GM18909 (cell line): ENCODE results near the gene SIPA1.

Experiments used
- ATAC-seq: cut with Tn5 transposase; IDR thresholded peaks from one replicate; pipeline ENCODE4 v1.9.1; 2021; ENCODE audit warnings: mild to moderate bottlenecking; ENCODE audit not compliant: unreplicated experiment, poor library complexity

Gene SIPA1

GRCh38 chr11:65607614-65608426 lies 30.1 kb upstream of the SIPA1 start:
- ATAC-seq: no peak

DNA sequence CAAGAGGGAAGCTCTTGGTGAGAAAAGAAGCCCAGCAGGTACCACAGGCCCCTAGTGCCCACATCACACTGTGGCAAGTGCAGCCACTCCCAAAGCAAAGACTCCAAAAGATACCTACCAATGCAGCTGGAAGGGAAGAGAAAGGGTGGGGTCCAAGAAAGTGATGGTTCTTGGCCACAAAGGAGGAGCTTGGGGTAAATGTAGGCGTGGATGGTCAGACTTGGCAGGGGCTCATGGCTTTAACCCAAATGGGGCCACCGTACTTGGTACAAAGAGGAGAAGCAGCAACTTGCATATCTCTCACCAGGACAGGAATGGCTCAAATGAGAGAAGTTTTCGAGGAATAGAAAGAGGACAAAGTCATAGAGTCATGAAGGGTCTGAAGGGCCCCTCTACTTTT lies 28.7 kb upstream of the SIPA1 start:
- ATAC-seq: no peak

- ATAC-seq: no peak
These were observed 28.2 kb upstream of the SIPA1 start for GRCh38 chr11:65609665-65610064.

DNA sequence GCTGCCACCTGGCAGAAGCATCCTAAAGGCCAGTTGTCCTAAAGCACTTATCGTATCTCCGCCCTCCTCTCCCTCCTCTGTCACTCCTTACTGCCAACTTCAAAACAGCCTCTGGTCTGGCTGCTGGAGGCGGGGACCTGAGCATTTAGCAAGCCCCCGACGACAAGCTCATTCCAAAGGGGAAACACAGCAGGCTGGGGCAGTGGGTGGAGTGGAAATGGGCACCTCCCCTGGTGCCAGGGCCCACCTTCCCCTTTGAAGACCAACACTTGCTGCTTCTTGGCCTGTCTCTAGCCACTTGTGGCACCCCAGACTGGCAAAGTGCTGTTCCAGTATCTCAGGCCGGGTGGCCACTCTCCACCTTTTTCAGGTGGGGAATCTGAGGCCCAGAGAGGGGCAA lies 27.5 kb upstream of the SIPA1 start:
- ATAC-seq: no peak

DNA sequence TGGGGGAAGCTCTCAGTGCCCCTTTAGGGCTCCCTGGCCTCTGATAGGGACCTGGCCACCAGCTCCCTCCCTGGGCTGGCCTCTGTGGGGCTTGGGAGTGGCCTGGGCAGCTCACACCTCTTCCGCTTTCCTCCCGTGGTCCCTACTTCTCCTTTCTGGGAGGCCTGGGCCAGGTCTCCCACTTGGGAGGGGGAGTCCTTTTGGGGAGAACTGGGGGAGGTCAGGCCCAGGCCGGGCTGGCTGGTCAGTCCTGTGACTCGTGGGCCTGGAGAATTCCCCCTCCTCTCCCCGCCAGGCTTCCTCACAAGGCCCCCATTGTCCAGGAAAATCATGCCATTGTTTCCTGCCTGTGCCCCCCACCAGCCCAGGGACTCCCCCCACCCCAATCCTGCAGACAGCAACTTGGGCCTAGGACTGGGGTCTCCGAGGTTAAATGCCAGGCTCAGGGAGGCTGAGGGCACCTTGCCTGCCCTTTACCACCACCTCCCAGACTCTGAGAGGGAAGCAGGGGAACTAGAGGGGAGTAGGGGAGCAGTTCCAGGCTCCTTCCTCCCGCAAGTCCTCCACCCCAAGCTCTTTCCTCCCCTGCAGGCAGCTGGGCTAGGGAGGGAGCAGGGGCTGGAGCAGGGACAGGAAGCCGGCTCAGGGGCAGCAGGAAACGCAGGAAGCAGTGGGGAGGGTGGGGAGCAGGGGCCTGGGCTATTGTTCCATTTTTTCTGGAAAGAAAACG lies 26.7 kb upstream of the SIPA1 start:
- ATAC-seq: no peak

DNA sequence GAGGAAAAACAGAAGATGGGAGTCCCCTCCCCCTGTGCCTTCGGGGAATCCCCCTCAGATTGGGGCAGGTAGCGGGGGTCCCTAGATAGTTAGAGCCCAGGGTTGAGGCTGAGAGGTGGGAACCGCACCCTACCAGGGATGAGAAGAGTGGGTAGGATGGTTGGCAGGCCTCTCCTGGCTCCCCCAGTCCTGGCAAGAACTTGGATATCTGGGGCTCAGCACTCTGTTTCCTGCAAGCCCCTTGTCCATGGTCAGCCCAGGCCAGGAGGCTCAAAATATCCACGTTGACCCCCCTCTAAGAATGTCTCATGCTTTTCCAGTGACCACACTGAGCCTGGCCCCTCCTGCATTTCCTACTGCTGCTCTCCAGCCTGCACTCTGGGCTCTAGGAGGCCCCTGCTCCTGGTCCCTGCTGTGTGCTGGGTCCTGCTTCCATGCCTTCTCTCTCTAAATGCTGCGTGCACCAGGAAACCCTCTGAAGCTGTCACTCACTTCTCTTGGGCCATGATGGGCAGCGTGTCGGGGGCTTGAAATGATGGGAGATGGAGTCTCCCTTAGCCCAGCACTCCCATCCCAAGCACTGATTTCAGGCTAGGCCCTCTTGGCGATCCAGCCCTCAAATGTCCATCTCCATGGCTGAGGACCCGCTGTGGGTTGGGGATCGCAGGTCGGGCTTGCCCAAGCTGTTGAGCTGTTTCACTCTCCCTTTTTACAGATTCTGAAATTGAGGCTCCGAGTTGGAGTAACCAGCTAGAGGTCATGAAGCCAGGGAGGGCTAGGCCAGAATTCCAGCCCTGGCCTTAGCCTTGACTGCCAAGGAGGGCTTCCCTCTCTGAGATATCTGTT lies 25.9 kb upstream of the SIPA1 start:
- ATAC-seq: no peak

DNA sequence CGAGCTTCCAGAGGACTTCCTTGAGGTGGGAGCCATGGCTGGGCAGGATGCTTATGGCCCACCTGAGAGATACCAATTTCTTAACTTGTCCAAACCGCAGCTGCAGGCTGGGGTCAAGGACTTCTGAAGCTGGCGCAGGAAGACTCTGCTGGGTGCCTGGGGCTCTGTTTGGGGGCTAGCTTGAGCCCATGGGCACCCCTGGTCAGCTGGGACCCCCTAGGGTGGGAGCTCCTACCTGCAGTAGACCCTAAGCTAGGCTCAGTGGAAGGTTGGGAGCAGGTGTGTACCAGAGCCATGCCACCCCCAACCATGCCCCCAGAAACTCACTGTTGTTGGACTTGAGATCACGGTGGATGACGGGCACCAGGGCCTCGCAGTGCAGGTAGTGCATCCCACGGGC lies 25.2 kb upstream of the SIPA1 start:
- ATAC-seq: no peak

DNA sequence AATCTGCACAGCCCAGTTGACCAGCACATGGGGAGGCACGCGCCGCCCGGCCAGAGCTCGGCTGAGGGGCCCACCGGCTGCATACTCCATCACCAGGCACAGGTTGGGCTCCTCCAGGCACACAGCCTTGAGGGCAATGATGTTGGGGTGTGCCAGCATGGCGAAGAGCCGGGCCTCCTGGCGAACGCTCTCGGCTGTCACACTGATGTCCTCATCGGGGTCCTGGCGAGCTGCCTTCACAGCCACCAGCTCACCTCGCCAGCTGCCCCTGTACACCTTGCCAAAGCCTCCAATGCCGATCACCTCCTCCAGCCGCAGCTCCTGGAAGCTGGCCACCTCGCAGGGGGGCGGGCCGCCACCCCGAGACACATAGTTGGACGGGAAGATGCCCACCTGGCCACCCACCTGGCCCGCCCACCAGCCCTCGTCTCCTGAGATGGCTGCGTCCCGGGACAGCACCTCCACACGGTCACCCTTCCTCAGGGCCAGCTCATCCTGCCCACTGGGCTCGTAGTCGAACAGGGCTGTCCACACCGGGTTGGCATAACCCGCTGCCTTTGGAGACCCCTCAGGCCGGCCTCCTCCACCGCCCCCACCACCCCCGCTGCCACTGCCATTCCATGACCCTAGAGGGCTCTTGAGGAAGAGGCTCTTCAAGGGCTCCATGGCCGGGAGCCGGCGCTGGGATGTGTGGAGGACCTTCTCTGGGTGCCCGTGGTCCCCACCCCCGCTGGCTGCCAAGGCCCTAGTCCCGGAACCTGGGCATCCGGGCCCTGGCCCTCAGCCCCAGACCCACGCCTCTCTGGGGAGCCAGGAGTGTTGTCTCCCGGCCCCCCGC lies 24.6 kb upstream of the SIPA1 start:
- ATAC-seq: no peak

GRCh38 chr11:65615229-65615949 lies 22.5 kb upstream of the SIPA1 start, which contains the start of gene PCNX3:
Gene PCNX3, plus strand, starts transcription at chr11:65615776. Its CDS starts 536 bp downstream, at chr11:65616312.
- peak; percentile 81 for ATAC-seq

DNA sequence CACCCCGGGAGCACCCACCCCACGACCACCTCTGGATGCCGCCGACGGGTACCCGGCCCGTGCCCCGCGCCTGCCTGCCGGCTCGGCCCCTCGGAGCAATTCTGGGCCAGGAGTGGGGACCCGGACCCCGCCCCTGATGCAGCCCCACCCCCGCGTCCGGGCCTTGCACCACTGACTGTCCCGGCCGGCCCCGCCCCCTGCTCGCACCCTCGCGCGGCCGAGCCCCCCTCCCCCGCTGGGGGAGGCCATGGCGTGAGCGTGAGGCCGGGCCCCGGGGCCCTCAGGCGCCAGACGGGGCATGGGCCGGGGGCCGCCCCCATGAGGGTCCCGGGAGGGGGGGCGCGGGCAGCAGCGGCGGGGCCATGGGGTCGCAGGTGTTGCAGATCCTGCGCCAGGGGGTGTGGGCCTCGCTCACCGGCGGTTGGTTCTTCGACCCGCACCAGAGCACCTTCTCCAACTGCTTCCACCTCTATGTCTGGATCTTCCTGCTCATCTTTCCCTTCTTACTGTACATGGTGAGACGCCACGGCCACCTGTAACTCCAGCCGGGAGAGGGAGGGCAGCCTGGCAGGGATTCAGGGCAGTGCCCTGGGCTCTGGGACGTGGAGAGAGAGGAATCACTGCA lies 21.8 kb upstream of the SIPA1 start:
- peak; percentile 9 for ATAC-seq

DNA sequence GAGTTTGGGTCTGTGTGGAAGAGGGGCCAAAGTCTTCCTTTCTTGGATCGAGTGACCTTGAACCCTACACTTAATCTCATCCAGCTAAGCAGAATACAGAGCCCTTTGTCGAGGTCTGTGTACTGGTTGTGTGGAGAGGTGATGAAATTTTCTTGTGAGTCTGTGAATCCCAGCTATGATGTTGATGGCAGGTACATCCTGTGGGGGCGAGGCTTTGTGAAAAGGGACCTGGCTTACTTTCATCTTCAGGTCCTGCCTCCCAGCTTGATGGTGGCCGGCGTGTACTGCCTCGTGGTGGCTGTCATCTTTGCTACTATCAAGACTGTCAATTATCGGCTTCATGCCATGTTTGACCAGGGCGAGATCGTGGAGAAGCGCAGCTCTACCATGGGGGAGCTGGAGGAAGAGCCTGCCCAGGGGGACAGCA lies 21.3 kb upstream of the SIPA1 start:
- ATAC-seq: no peak

DNA sequence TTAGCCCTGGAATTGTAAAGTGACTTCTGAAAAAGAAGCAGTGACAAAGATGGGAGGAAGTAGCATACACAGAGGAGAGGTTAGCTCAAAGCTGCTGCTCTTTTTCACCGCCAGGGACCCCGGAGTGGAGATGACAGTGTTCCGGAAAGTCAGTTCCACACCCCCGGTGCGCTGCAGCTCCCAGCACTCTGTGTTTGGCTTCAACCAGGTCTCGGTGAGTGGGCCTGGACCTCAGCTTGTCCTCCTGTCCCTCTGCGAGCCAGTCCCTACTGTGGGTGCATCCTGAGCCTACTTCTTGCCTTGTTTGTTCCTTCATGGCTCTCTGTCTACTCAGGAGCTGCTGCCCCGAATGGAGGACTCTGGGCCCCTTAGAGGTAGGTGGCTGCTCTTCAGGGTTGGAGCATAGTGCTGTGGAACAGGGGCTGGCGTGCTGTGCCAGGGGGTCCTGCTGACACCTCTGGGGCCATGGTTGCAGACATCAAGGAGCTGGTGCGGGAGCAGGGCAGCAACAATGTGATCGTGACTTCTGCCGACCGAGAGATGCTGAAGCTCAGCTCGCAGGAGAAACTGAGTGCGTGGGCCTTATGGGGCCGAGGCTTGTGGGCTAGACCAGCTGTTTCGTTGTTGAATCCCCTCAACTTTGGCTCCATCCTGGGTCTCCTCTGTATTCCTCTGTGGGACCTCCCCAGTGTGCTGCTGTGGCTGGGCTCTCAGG lies 20.6 kb upstream of the SIPA1 start:
- ATAC-seq: no peak

GRCh38 chr11:65617990-65618751 lies 19.7 kb upstream of the SIPA1 start:
- ATAC-seq: no peak

GRCh38 chr11:65618763-65619162 lies 19.1 kb upstream of the SIPA1 start:
- no peak for ATAC-seq

DNA sequence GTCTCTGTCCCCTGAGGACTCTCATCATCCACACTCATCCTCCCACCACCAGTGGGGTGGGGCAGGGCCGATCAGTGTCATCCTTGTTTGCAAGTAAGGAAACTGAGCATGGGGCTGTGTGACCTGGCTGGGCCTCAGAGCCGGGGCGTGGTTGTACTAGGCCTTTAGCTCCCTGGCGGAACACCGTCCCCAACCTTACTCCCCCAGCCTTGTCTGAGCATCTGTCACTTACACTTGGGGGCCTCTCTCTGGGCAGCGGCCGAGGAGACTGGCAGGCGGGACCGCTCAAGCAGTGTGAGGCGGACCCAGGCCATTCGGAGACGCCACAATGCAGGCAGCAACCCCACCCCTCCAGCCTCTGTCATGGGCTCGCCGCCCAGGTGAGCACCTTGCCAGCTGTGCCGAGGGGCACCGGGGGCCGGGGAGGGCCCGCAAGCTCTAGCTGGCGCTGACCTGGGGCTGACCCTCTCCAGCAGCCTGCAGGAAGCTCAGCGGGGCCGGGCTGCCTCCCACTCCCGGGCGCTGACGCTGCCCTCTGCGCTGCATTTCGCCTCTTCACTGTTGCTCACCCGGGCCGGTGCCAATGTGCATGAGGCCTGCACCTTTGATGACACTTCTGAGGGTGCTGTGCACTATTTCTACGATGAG lies 18.5 kb upstream of the SIPA1 start:
- no peak for ATAC-seq

- ATAC-seq: no peak
These were observed 17.2 kb upstream of the SIPA1 start for GRCh38 chr11:65620666-65621065.

- no peak for ATAC-seq
These were observed 16.4 kb upstream of the SIPA1 start for GRCh38 chr11:65621460-65621859.
